Activated CD8-positive, alpha-beta memory T cell treated with anti-CD3 and anti-CD28 coated beads, Interleukin-2, amount 50 U/mL, for 24 hours (primary cell): ENCODE results near the gene HIPK4.
"Not testable (repeated sequence)": the region's sequence is repeated elsewhere in the genome, so short reads cannot be mapped to it uniquely, and the experiment has no call there.

ENCODE experiments used
- DNase-seq: peaks from one replicate; pipeline ENCODE4 v3.0.0-alpha.2; 2020; ENCODE audit errors: extremely low read depth

HIPK4 gene

DNA sequence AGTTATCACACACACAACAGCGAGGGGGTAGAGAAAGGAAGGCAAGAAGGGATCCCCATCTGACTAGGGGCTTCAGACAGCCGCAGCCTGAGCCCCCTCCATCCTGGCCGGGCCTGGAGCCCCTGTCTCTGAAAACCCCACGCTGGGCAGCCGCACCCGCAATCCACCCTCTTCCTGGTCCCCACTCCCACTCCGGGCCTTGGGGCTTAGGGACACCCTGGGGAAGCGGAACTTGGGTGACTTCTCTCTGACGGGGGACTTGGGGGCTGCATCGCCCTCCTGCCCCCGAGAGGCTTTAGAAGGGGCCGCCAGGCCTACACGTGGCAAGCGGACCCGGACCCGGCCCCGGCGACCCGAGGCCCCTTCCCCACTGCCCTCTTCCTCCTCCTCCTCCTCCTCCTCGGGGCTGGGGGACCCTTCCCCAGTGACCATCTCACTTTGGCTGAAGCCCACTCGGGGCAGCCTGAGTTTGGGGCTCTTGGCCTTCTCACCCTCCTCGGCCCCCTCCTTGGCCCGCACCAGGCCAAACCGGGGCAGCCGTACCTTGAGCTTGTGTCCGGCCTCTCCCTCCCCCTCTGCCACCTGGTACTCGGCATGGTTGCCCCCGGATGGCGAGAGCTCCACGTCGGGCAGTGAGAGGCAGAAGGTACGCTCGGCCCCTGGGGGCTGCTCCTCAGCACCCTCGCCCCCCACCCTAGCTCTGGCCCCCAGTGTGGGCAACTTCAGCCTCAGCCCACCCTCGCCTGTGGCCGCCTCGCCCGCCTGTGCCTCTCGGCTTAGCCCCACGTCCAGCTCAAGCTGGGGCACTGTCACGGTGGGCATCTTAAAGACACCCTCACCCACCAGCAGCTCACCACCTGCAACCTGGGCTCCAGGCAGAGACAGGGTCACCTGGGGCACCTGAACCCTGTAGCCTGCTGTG lies 4.2 kb upstream of the HIPK4 start:
- no peak for DNase-seq

GRCh38 chr19:40392894-40393517 lies 3.0 kb upstream of the HIPK4 start:
- no peak for DNase-seq

DNA sequence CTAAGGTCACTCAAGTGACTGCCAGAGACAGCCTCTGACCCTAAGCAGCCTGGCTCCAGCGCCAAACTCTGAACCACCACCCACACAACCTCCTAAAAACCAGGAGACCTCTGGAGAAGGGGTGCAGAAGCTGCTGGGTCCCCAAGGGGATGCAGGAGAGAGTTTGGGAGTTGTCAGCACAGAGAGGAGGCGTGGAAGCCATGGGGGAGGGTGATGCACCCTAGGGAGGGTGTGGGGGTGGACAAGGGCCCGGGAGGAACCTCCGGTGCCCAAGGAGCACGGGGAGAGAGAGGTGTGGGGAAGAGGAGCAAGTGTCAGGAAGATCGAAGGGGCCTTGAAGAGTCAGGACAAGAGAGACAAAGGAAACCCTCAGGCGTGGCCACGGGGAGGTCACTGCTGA lies 2.1 kb upstream of the HIPK4 start:
- DNase-seq = no peak

GRCh38 chr19:40389404-40390083 lies 437 bp downstream of the HIPK4 start:
- no peak for DNase-seq

DNA sequence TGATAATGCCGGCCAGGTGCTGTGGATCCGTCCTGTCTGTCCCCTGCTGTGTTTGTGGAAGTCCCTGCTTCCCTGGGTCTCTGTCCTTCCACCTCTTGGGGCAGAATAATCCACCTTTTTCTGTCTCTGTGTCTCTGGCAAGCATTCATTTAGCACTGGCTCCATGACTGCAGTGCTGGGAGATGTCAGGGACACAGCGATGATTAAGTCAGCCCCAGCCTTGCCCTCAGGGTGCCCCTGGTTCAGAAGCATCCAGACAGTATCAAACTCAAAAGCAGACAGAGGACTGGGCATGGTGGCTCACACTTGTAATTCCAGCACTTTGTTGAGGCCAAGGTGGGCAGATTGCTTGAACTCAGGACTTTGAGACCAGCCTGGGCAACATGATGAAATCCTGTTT lies 1.5 kb downstream of the HIPK4 start:
- no peak for DNase-seq

- DNase-seq = no peak
Observed at GRCh38 chr19:40387155-40387554, 2.8 kb downstream of the HIPK4 start.

- no peak for DNase-seq
Observed at GRCh38 chr19:40383668-40384248, 6.2 kb downstream of the HIPK4 start.

DNA sequence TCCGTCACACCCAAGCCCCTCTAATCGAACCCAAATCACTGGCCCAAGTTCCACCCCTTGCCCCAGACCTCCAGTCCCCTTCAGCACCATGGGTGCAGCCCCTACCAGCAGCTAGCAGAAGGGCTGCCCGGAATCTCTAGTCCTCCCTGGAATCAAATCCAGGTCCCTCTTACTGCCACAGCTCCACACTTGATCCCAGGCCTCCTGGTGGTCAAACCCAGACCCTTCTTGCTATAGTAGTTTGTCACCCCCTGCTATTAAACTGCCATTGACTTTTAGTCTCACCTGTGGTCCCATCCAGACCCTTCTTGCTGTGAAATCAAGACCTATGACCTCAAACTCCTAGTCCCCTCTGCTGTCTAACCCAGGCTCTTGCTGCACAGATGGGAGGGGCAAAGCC lies 8.7 kb downstream of the HIPK4 start:
- no peak for DNase-seq

- DNase-seq = no peak
Observed at GRCh38 chr19:40380199-40381037, 9.6 kb downstream of the HIPK4 start.

DNA sequence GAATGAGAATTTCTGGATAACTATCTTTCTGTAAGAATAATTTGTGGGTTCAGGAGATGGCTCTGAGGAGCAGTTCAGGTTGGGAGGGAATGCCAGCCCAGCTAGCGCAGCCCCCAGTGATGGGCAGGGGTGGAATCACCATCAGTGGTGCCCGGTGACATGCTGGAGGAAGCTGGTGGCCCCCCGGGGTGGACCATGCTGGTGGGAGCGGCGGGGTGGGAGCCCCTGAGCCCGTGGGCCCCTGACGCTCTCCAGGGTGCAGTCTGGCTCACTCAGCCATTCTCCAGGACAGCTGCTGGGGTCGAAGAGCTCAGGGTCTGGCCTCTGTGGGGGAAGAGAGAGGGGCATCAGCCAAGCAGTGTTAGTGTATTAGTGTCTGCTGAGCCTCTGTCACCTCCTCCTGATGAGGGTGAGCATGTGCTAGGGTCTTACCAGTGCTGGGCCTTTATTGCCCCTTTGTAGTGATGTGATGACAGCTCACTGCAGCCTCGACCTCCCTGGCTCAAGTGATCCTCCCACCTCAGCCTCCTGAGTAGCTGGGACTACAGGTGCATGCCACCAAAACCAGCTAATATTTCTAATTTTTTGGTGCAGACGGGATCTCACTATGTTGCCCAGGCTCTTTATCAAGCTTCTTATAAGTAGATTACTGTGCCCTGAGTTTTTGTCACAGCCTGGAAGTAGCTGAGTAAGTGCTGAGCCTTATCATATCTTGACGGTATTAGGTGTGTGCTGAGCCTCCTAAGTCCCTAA lies 10.4 kb downstream of the HIPK4 start:
- no peak for DNase-seq

GRCh38 chr19:40378509-40378908 lies 11.5 kb downstream of the HIPK4 start:
- no peak for DNase-seq

DNA sequence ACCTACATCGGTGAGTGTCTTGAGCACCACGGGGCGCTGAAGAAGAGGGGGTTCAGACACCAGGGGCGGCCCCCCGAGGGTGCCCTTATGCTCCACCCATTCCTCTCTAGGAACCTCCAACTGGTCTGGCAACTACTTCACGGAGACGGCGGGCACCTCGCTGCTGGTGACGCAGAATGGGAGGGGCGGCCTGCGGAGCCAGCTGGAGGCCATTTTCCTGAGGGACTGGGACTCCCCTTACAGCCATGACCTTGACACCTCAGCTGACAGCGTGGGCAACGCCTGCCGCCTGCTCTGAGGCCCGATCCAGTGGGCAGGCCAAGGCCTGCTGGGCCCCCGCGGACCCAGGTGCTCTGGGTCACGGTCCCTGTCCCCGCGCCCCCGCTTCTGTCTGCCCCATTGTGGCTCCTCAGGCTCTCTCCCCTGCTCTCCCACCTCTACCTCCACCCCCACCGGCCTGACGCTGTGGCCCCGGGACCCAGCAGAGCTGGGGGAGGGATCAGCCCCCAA lies 12.1 kb downstream of the HIPK4 start:
- no peak for DNase-seq

GRCh38 chr19:40376286-40376862 lies 13.6 kb downstream of the HIPK4 start:
- no peak for DNase-seq

DNA sequence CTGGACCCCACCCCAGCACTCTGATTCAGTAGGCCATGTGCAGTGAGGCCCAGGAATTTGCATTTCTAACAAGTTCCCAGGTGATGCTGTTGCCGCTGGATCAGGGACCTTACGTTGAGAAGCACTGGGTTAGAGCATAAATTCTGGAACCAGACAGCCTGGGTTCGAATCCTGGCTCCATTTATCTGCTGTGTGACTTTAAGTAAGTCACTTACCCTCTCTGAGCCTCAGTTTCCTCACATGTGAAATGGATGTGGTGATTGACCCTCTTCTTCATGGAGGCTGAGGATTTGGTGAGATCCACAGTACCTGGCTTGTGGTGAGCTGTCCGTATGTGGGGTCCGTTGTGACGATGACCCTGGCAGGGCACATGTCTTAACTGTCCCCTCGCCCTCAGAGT lies 15.9 kb downstream of the HIPK4 start:
- DNase-seq = no peak

DNA sequence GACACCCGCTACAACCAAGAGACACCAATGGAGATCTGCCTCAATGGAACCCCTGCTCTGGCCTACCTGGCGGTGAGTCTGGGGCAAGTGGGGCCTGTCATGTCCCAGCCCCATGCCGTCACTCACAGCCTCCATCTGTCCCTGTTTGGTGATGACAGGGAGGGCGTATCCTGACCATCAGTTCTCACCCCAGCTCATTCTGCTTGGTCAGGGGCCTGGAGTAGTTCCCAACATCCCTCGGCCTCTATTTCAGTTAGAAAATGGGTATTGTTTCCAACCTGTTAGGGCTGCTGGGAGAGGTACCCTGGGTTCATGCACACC lies 18.2 kb downstream of the HIPK4 start:
- no peak for DNase-seq

DNA sequence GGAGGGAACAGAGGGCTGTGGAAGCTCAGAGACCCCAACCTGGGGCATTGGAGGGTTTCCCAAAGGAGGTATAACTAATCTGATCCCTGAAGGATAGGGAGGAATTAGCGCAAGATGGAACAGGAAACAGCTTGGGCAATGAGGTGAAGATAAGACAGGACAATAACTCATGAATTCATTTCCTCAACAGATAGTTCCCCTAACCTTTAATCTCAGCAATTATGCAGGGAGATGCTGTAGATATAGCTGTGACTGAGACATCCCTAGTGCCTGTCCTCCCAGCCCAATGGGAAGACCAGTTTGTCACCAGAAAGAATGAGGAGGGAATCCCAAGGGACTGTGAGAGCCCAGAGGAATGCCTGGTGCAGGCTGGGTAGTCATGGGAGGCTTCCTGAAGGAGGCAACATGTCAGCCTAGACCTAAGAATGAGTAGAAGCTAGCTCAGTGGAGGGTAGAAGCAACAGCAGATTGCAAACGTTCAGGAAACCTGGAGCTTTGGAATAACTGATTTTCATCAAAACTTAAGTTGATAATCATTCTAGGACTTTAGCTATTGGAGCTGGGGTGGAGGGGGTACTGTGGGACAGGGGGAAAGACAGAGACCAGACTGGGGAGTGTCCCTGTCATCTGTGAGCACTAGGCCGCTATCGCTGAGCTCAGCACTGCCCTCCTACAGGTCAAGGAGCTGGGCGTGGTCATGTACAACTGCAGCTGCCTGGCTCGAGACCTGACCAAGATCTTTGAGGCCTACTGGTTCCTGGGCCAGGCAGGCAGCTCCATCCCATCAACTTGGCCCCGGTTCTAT lies 18.8 kb downstream of the HIPK4 start:
- no peak for DNase-seq

GRCh38 chr19:40370253-40370652 lies 19.7 kb downstream of the HIPK4 start:
- DNase-seq = not testable (repeated sequence)

DNA sequence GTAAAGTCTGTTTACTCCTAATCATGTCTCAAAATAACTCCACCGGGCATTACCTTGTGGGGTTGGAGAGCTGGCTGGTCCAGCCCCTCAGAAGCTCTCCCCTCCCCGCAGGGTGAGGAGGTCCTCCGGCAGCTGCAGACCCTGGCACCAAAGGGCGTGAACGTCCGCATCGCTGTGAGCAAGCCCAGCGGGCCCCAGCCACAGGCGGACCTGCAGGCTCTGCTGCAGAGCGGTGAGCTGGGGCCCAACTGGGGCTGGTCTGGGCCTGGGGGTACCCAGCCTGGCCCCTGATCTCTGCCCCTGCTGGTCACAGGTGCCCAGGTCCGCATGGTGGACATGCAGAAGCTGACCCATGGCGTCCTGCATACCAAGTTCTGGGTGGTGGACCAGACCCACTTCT lies 20.2 kb downstream of the HIPK4 start:
- no peak for DNase-seq
